Lower lobe of right lung (tissue), 2 donors: ENCODE results near the gene ABCB6. TPM values are rescaled to one million over a fixed set of nuclear protein-coding genes. Genes with fewer than 3 reads are reported as not detected.

ENCODE experiments used
- ATAC-seq, 2 donors: fragments of 200-7000 bp; cut with Tn5 transposase; one replicate each; pipeline ENCODE4 v1.9.1; 2020 to 2022; ENCODE audit warnings: mild to moderate bottlenecking in 2 of 2, moderate library complexity in 2 of 2
- DNase-seq: peaks from one replicate; pipeline ENCODE4 v3.0.0-alpha.2; 2020
- H3K27ac ChIP-seq: fragments of 200-600 bp; one replicate; pipeline ENCODE4 v1.8.0; 2022
- H3K27me3 ChIP-seq: fragments of 200-600 bp; one replicate; pipeline ENCODE4 v1.8.0; 2022; ENCODE audit warnings: low read depth
- H3K36me3 ChIP-seq: fragments of 200-600 bp; one replicate; pipeline ENCODE4 v1.8.0; 2022; ENCODE audit warnings: mild to moderate bottlenecking
- H3K4me1 ChIP-seq: fragments of 200-600 bp; one replicate; pipeline ENCODE4 v1.8.0; 2022
- H3K4me3 ChIP-seq: fragments of 200-600 bp; one replicate; pipeline ENCODE4 v1.8.0; 2022; ENCODE audit warnings: mild to moderate bottlenecking
- H3K9me3 ChIP-seq: fragments of 200-600 bp; one replicate; pipeline ENCODE4 v1.8.0; 2022
- intact Hi-C: fragments of 100-400 bp; cut with DNase I; formaldehyde crosslinking; loops from one replicate; pipeline ENCODE4 v1.11.0; 2022
- total RNA-seq: library from RNA; stranded (reverse); fragmentation: NEBNext Ultra II Directional; extraction: Animal tissue kit (Norgen Biotek cat#: 25700); gene quantifications from one replicate; pipeline ENCODE4 v1.2.1, GENCODE V29; 2021
- TF ChIP-seq, protein P1 (sequence below): fragments of 200-600 bp; IDR thresholded peaks from one replicate; pipeline ENCODE4 v1.8.0; 2022; ENCODE audit warnings: antibody characterized with exemption, mild to moderate bottlenecking
- donor health status: DM: no; HTN: yes; CAD: no; lungs with severe emphysema.

ABCB6 gene
- total RNA-seq, 1 donor from 2014 or later = 15.4 TPM

DNA sequence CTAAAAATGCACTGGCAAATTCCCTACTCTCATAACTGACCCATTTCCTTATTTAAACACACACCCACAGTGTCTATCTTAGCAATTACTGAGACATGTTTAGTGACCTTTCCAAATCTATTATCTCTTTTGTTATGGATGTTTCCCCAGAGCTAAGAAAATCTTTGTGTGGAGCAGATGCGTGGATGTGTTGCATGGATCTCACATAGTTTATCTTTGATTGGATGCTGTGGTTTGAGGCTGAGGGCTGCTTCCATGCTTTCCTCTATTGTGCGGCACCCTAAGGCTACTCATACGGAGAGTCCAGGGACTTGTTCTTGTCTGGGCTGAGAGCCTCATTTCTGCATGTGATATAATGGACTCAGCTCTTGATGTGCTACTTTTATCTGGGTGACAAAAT, 15.6 kb upstream of the ABCB6 start:
- no peak overlapping the region for H3K4me3 ChIP-seq
- no peaks in the 10 kb centered on the region for H3K9me3 ChIP-seq
- H3K27ac ChIP-seq = no peak overlapping the region
- peaks cover 17% of the 10 kb centered on the region for H3K4me1 ChIP-seq
- peaks cover 80% of the 10 kb centered on the region for H3K36me3 ChIP-seq
- intact Hi-C loops = no loop called here
- TF ChIP-seq, protein P1, sequence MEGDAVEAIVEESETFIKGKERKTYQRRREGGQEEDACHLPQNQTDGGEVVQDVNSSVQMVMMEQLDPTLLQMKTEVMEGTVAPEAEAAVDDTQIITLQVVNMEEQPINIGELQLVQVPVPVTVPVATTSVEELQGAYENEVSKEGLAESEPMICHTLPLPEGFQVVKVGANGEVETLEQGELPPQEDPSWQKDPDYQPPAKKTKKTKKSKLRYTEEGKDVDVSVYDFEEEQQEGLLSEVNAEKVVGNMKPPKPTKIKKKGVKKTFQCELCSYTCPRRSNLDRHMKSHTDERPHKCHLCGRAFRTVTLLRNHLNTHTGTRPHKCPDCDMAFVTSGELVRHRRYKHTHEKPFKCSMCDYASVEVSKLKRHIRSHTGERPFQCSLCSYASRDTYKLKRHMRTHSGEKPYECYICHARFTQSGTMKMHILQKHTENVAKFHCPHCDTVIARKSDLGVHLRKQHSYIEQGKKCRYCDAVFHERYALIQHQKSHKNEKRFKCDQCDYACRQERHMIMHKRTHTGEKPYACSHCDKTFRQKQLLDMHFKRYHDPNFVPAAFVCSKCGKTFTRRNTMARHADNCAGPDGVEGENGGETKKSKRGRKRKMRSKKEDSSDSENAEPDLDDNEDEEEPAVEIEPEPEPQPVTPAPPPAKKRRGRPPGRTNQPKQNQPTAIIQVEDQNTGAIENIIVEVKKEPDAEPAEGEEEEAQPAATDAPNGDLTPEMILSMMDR = no peak
- no peak for DNase-seq
- no peaks in the 10 kb centered on the region for H3K27me3 ChIP-seq
- ATAC-seq = no peak

DNA sequence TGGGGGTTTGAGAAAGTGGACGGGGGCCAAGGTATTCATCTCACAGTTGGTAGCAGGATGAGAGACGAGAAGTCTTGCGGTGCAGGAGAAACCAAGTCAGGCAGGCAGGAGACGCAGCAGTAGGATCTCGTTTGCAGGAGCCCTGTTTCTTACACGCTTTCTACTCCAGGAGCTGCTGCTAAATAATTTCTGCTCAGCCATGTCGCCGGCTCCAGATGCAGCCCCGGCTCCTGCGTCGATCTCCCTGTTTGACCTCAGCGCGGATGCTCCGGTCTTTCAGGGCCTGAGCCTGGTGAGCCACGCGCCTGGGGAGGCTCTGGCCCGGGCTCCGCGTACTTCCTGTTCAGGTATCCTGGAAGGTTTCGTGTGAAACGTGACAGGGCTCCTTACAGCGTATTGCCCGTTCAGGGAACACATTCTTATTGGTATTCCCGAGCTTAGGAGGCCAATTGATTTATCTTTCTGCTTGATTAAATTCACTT, 11.3 kb upstream of the ABCB6 start:
- Histone ChIP-seq H3K4me1 (peaks cover 39% of the 10 kb centered on the region), H3K9me3 (no peaks in the 10 kb centered on the region), H3K27ac (peak overlapping the region; percentile 95), H3K27me3 (no peaks in the 10 kb centered on the region), H3K4me3 (peak overlapping the region; percentile 69), H3K36me3 (peaks cover 60% of the 10 kb centered on the region)
- peak; percentile 82 for DNase-seq
- peak; percentile 47 to 58 for ATAC-seq
- TF ChIP-seq, protein P1 = no peak
- intact Hi-C loops = no loop called here

DNA sequence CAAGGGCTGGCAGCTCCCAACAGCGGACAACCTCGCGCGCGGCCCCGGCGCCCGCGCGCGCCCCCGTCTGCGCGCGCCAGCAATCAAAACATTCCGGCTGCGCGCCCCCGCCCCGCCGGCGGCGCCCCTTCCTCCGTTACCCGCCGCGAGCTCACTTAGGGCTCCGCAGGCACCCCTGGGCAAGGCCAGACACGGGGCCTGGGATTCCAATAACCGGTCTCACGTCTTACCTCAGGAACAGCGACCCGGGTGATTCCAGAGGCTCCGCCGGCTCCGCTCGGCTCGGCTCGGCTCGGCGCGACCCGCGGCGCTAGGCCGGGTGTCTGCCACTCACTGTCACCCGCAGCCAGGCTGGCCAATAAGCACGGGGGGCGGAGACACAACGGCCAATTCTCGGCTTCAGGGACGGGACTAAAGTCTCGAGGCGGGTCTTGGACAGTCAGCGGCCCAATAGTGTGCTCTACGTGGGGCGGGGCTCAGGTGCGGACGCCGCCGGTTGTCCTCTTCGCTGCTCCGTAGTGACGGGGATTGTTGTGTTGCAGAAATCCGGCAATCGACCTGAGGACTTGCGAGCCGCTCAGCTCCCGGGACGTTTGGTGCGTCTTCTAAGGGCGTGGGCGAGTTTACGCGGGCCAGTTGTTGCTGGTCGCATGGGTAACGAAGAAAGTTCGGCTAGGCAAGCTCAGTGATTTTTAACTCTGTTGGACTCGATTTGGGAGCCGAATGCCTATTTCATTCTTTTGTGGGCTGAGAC, 10.7 kb upstream of the ABCB6 start, which contains the start of the genes ANKZF1 and ATG9A:
Gene ANKZF1 (plus strand): TSS at position 502 of the 754 bp plus-strand sequence. CDS start 452 bp downstream, outside the sequence.
Gene ATG9A (minus strand): TSS at position 332 of the 754 bp plus-strand sequence. CDS start 1,612 bp downstream, outside the sequence.
- DNase-seq (peak; percentile 99), ATAC-seq (peak; percentile 98 to 99)
- H3K9me3 ChIP-seq = no peaks in the 10 kb centered on the region
- TF ChIP-seq, protein P1 = no peak
- H3K36me3 ChIP-seq = peaks cover 60% of the 10 kb centered on the region
- H3K27ac ChIP-seq = peak within 1 kb of the TSS; percentile 95
- intact Hi-C loops = no loop called here
- no peaks in the 10 kb centered on the region for H3K27me3 ChIP-seq
- H3K4me1 ChIP-seq = peaks cover 39% of the 10 kb centered on the region
- peak within 1 kb of the TSS; percentile 69 for H3K4me3 ChIP-seq

DNA sequence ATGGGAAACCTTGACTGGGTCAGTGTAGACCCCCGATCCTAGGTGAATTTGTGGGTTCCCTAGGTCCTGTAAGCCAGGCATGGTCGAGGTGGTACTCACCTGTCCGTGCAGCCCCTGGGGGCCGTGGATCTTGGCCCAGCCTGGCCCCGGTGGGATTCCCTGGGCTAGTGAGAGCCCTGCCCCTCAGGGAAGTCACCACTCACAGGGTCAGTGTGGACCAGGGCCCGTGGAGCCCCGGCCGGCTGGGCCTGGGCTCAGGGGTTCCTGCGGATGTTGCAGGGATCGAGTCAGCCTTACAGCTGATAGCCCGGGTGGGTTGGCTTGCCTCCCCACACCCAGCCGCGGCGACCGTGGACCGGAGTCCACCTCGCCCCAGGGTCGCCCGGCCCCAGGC, 10.2 kb upstream of the ABCB6 start:
- DNase-seq = no peak
- Histone ChIP-seq H3K4me1 (peaks cover 39% of the 10 kb centered on the region), H3K36me3 (peaks cover 60% of the 10 kb centered on the region), H3K4me3 (peak overlapping the region; percentile 69), H3K27ac (peak overlapping the region; percentile 95), H3K9me3 (no peaks in the 10 kb centered on the region), H3K27me3 (no peaks in the 10 kb centered on the region)
- TF ChIP-seq, protein P1 = no peak
- ATAC-seq = no peak
- intact Hi-C loops = no loop called here

DNA sequence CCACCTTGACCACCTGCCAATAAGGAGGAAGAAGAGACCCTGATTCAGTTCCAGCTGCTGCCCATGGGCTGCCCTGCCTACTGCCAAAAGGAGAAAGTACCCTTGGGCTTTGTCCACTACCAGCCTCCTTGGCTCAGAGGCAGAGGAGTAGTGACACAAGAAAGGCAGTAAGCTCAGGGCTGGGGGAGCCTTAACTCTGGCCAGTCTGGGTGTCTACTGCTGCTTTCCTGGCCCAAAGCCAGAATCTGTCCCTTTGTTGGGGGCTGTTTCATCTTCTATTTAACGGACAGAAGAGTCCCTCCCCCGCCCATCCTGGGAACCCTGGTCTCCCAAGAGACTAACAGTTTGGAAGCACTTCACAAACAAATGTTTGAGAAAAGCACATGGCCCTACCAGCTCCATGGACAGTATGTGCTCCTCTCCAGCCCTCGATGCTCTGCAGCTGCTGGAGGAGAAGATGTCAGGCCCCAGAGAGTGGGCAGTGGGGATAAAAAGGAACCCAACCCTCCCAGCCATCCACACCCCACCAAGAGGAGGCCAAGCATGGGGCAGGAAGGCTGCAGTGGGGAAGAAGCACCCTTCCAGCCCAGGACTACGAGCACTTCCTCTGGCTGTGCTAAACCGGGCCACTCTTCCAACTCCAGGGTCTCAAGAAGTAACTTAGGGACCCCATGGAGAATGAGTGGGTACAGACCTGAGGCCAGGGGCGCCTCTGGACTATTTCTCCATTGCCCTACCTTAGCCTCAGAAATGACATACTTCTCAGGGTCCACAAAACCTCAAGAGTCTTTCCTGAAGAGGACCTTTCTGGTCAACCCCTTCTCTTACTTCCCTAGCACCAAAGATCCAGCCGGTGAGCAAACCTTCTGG, 9.5 kb upstream of the ABCB6 start:
- ATAC-seq (no peak), DNase-seq (no peak)
- intact Hi-C loops = no loop called here
- TF ChIP-seq, protein P1 = no peak
- no peaks in the 10 kb centered on the region for H3K27me3 ChIP-seq
- H3K27ac ChIP-seq = peak overlapping the region; percentile 95
- H3K4me3 ChIP-seq = peak overlapping the region; percentile 69
- peaks cover 60% of the 10 kb centered on the region for H3K36me3 ChIP-seq
- H3K4me1 ChIP-seq = peaks cover 39% of the 10 kb centered on the region
- H3K9me3 ChIP-seq = no peaks in the 10 kb centered on the region
